ENCODE measurements around the gene ERMARD.
"Not testable (repeated sequence)": the region's sequence is repeated elsewhere in the genome, so short reads cannot be mapped to it uniquely, and the experiment has no call there.

ERMARD gene

GRCh38 chr6:169738204-169738975 is 13.0 kb upstream of the ERMARD start:
- DNase-seq: no peak

GRCh38 chr6:169738976-169739529 is 12.4 kb upstream of the ERMARD start:
- DNase-seq: no peak

GRCh38 chr6:169741344-169741743 is 10.1 kb upstream of the ERMARD start:
- DNase-seq: no peak

GRCh38 chr6:169745405-169745804 is 6.0 kb upstream of the ERMARD start:
- no peak for DNase-seq

- no peak for DNase-seq
These were observed 4.9 kb upstream of the ERMARD start for GRCh38 chr6:169746556-169746955.

- DNase-seq: no peak
These were observed 727 bp downstream of the ERMARD start for GRCh38 chr6:169752074-169752623.

GRCh38 chr6:169755162-169755561 is 3.7 kb downstream of the ERMARD start:
- DNase-seq: no peak

- DNase-seq: no peak
These were observed 11.9 kb downstream of the ERMARD start for GRCh38 chr6:169763308-169763707.

GRCh38 chr6:169763881-169764280 is 12.5 kb downstream of the ERMARD start:
- no peak for DNase-seq

- DNase-seq: not testable (repeated sequence)
These were observed 14.4 kb downstream of the ERMARD start for GRCh38 chr6:169765789-169766188.

GRCh38 chr6:169766232-169766631 is 14.8 kb downstream of the ERMARD start:
- DNase-seq: no peak

- no peak for DNase-seq
These were observed 15.7 kb downstream of the ERMARD start for GRCh38 chr6:169766921-169767736.

- DNase-seq: no peak
These were observed 22.9 kb downstream of the ERMARD start for GRCh38 chr6:169774347-169774746.

GRCh38 chr6:169775321-169775720 is 23.9 kb downstream of the ERMARD start:
- no peak for DNase-seq

- DNase-seq: no peak
These were observed 25.0 kb downstream of the ERMARD start for GRCh38 chr6:169776379-169776778.

GRCh38 chr6:169777896-169778295 is 26.5 kb downstream of the ERMARD start:
- no peak for DNase-seq

GRCh38 chr6:169778646-169779045 is 27.2 kb downstream of the ERMARD start:
- DNase-seq: no peak

- DNase-seq: no peak
These were observed 27.8 kb downstream of the ERMARD start for GRCh38 chr6:169779092-169779815.

- DNase-seq: no peak
These were observed 28.5 kb downstream of the ERMARD start for GRCh38 chr6:169779896-169780295.

GRCh38 chr6:169780571-169781091 is 29.2 kb downstream of the ERMARD start:
- no peak for DNase-seq

- DNase-seq: no peak
These were observed 31.5 kb downstream of the ERMARD start for GRCh38 chr6:169782966-169783365.

- DNase-seq: no peak
These were observed 32.0 kb downstream of the ERMARD start for GRCh38 chr6:169783401-169783800.

Data from NCI-H1694 treated with DMSO at 0.1 percent for 48 hours (cell line).